Lung microvascular endothelial cell (primary cell): ENCODE results near the gene EXOC6B. TPM values are rescaled to one million over a fixed set of nuclear protein-coding genes. Genes with fewer than 3 reads are reported as not detected.

Source experiments
- DNase-seq, 2 donors: peaks; one replicate each; pipeline versions ENCODE4 v3.0.0 to v3.0.0-alpha.2; 2010; ENCODE audit warnings: low read depth in 2 of 2
- total RNA-seq: library from RNA; depleted of rRNA; stranded (reverse); fragments of >200 nt; gene quantifications from 2 replicates; pipeline ENCODE4 v1.2.1, GENCODE V29; 2014

EXOC6B gene
- total RNA-seq, 1 donor from 2014 or later: 16.1 TPM

GRCh38 chr2:72744049-72744448 is 81.8 kb downstream of the EXOC6B start:
- peak in 1 of 2 donors; percentile 62 for DNase-seq

GRCh38 chr2:72743481-72743880 is 82.4 kb downstream of the EXOC6B start:
- DNase-seq: no peak

GRCh38 chr2:72738096-72738495 is 87.7 kb downstream of the EXOC6B start:
- DNase-seq: no peak

- DNase-seq: no peak
These were observed 91.4 kb downstream of the EXOC6B start for GRCh38 chr2:72734432-72734831.

- DNase-seq: no peak
These were observed 94.7 kb downstream of the EXOC6B start for GRCh38 chr2:72731116-72731515.

GRCh38 chr2:72727356-72727755 is 98.5 kb downstream of the EXOC6B start:
- DNase-seq: no peak

- no peak for DNase-seq
These were observed 102.0 kb downstream of the EXOC6B start for GRCh38 chr2:72723769-72724370.

- peak in 1 of 2 donors; percentile 51 for DNase-seq
These were observed 103.3 kb downstream of the EXOC6B start for GRCh38 chr2:72722492-72723070.

- DNase-seq: peak in 1 of 2 donors; percentile 83
These were observed 106.4 kb downstream of the EXOC6B start for GRCh38 chr2:72719416-72719815.

- no peak for DNase-seq
These were observed 107.0 kb downstream of the EXOC6B start for GRCh38 chr2:72718876-72719275.

- no peak for DNase-seq
These were observed 109.2 kb downstream of the EXOC6B start for GRCh38 chr2:72716601-72717000.

- no peak for DNase-seq
These were observed 112.0 kb downstream of the EXOC6B start for GRCh38 chr2:72713857-72714256.

GRCh38 chr2:72712977-72713376 is 112.9 kb downstream of the EXOC6B start:
- DNase-seq: no peak

GRCh38 chr2:72712304-72712703 is 113.5 kb downstream of the EXOC6B start:
- no peak for DNase-seq

GRCh38 chr2:72710418-72711152 is 115.2 kb downstream of the EXOC6B start:
- no peak for DNase-seq

GRCh38 chr2:72708236-72708635 is 117.6 kb downstream of the EXOC6B start:
- DNase-seq: no peak

- DNase-seq: no peak
These were observed 127.5 kb downstream of the EXOC6B start for GRCh38 chr2:72698300-72698699.

- no peak for DNase-seq
These were observed 129.3 kb downstream of the EXOC6B start for GRCh38 chr2:72696559-72696958.

GRCh38 chr2:72695676-72696075 is 130.2 kb downstream of the EXOC6B start:
- peak; percentile 3 to 11 for DNase-seq

- DNase-seq: peak; percentile 51 to 74
These were observed 130.9 kb downstream of the EXOC6B start for GRCh38 chr2:72694715-72695496.

- no peak for DNase-seq
These were observed 136.1 kb downstream of the EXOC6B start for GRCh38 chr2:72689579-72690195.
